M059J (cell line): ENCODE measurements around the gene TRANK1. TPM values are rescaled to one million over a fixed set of nuclear protein-coding genes. Genes with fewer than 3 reads are reported as not detected.
"Not testable (repeated sequence)": the region's sequence is repeated elsewhere in the genome, so short reads cannot be mapped to it uniquely, and the experiment has no call there.

ENCODE experiments used
- DNase-seq: peaks from one replicate; pipeline ENCODE4 v3.0.0-alpha.2; 2012; ENCODE audit warnings: low read depth
- total RNA-seq: library from RNA; depleted of rRNA; stranded (reverse); fragments of >200 nt; shearing (Covaris generic); gene quantifications from 2 replicates; pipeline ENCODE4 v1.2.3, GENCODE V29; 2014

TRANK1 gene
- total RNA-seq, 1 experiment from 2014 or later, result 41.8 TPM

DNA sequence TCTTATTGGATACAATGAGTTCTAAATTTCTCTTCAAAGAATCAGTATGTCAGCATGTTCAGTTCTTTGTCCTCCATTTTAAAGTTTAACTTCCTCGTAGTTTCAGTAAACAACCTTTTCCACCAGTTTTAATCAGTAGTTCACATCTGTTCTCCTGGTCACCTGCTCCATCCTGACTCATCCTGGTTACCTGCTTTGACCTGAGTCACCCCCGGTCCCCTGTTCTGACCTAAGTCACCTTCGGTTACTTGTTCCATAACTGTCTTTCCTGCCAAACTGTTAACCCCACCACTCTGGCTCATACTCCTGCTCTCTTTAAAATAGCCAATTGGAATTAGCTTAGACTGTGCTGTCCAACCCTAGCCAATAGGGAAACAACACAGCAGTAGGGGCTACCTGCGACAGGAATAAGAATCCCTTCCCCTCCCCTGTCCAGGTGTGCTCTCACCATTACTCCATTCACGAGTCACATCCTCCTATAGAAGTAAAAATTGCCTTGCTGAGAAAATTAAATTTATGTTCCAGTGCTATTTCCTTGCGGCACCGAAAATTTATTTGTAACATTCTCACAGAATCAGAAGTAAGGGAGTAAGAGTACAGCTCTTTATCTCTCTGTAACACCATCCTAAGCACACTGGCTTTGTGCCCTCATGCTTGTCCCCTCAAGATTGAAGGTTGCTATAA is 23.8 kb downstream of the TRANK1 start:
- no peak for DNase-seq

DNA sequence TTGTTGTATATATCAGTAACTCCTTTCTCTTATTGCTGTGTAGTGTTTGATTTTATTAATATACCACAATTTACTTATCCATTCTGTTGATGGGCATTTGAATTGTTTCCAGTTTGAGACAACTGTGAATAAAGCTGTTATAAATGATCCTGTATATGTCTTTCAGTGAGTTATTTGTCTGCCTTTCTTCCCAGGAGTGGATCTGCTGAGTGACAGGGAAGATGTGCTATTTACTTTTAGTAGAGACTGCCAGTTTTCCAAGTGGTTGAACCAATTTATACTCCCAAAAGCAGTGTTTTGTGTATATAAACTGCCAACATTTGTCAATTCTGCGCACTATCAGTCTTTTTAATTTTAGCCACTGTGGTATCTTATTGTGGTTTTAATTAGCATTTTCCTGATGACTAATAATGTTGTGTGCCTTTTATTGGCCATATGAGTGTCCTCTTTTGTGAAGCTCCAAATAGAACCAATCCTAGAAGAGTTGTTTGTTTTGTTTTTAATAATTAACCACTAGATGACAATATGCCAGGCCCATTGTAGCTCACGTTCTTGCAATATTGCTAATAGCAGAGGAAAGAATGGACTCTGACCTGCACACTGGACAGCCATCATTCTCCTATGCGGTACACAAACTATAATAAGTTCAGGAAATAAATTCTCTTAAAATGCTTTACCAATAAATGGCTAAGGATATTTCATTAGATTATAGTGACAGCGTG is 25.3 kb downstream of the TRANK1 start:
- peak; percentile 19 for DNase-seq

DNA sequence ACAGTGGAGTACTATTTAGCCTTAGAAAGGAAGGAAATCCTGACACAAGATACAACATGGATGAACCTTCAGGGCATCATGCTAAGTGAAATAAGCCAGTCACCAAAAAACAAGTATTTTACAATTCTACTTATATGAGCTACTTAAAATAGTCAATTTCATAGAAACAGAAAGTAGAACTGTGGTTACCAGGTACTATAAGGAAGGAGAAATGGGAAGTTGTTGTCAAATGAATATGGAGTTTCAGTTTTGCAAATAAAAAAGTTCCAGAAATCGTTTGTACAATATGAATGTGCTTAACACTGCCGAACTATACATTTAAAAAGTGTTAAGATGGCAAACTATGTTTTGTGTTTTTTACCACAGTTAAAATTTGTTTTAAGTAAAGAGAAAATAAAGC is 26.8 kb downstream of the TRANK1 start:
- DNase-seq, result no peak

DNA sequence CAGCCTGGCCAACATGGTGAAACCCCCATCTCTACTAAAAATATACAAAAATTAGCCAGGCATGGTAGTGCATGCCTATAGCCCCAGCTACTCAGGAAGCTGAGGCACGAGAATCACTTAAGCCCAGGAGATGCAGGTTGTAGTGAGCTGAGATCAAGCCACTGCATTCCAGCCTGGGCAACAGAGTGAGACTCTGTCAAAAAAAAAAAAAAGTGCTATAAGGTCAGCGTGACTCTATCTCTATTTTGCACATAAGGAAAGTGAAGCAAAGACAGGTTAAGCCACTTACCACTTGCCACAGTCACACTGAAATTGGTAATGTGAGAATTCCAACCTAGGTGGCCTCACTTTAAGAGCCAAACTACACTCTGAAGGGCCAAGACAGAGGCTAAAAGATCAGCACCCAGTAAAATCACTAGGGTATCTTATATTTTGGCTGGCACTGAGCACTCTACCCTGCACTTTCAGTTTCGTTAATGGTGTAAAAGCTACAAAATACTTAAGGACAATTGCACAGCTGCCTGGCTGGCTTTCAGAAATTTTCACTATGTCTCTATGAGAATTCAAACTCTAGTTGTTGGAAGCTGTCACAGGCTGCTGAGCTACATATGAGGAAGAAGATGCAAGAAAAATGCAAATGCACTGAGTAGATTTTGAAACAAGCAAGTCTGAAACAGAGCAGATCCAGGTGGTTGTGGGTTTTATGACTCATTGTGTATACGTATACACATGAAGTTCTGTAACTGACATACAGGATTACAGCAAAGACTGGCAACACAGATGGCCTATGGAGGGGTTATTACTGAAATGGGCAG is 32.7 kb downstream of the TRANK1 start:
- peak; percentile 72 for DNase-seq

DNA sequence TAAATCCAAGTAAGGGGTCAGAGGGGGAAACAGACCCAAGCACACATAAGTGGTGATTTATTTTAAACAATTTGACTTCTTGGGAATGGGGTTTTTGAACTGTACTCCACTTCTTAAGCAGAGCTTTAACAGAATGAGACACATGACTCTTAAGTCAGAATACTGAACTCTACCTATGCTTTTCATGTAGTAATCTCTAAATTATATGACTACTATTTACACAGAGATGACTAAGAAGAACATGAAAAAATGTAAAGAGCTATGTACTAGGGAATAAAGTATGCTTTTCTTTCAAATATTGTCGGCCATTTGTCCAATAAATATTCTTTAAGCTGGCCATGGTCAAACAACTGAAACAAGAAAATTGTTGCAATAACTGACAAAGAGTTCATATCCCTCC is 35.2 kb downstream of the TRANK1 start:
- no peak for DNase-seq

DNA sequence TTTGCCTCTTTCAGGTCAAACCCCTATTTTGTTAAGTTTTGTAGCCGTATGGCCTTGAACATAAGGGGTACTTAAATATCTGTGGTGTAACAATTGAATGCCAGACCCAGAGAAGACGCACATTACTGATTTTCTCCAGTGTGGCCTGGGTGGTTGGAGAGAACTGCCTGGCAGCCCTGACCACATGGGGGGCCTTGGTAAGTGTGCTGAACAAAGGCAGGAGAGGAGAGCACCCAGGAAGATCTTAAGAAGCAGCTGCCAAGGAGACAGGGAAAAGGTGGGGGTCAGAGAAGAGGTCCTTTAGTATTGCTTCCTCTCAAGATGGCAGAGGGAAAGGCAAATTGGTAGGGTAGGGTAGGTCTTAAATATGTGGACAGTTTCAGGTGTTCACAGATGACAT is 35.7 kb downstream of the TRANK1 start:
- no peak for DNase-seq

DNA sequence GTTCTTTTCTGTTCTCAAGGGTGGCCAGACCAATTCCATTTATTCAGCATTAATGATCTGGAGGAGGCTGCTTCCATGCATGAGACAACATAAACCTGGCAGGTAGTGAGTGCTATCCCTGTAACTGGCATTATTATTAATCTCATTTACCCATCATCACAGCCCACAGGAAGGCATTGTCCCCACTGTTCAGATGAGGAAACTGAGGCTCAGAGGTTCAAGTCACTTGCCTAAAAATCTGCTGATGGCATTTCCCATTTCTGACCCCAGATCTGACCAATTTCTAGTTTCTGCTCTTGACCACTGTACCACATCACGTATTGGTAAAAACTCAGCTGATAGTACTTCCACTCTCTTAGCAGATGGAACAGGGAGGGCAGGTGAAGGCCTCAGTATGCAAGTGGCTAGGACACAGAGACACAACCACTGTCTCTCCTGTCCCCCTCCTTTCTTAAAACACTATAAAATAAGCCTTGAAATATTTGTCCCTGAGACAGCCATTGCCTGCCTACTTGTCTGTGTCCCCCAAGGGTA is 36.1 kb downstream of the TRANK1 start:
- DNase-seq, result no peak

DNA sequence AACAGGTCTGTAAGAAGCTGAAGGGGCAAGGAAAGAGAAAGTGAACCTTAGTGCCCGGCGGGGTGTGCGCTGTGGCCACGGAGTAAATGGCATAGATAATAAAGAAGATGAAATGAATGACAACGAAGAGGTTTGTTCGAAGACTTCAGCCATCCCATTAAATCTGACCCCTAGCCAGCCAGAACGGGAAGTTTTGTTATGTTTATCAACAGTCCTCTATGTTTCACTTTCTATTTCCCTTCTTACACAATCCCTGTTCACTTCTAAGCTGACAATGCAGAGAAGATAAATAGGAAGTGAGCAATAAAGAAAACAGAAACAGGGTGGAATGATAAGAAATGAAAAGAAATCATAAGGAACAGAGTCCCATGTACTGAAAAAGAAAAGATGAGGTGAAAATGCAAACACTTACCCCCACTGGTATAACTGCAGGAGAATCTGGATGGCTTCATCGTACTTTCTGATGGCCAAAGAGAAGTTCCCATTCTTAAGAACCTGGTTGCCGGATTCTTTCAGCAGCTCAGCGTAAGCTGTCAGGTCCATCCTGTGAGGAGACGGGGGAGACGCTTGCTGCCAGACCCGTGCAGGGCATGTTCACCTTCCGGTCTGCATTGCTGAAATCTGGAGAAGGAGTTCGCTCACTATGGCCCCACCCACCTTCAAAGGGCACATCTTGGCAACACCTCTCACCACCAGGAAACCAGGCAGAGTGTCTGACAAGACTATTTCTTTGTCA is 36.8 kb downstream of the TRANK1 start:
- DNase-seq, result peak; percentile 79

DNA sequence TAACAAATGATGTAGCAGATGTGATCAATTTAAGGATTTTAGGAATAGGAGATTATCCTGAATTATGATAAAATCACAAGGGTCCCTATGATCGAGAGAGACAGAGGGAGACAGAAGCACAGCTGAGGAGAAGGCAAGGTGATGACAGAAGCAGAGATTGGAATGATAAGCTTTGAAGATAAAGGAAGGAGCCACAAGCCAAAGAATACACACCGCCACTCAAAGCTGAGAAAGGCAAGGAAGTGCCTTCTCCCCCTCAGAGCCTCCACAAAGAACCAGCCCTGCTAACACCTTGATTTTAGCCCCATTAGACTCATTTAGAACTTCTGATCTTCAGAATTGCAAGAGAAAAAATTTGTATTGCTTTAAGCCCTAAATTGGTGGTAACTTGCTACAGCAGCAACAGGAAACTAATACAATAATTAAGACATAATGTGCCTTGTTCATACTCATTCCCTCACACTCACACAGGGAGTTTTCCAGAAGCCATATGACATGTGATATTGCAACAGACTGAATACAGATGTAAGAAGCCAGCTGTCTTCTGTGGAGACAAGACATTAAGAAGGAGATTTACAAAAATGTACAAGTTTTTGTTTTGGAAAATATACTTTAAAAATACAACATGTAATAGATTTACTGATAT is 38.2 kb downstream of the TRANK1 start:
- DNase-seq, result peak; percentile 6

DNA sequence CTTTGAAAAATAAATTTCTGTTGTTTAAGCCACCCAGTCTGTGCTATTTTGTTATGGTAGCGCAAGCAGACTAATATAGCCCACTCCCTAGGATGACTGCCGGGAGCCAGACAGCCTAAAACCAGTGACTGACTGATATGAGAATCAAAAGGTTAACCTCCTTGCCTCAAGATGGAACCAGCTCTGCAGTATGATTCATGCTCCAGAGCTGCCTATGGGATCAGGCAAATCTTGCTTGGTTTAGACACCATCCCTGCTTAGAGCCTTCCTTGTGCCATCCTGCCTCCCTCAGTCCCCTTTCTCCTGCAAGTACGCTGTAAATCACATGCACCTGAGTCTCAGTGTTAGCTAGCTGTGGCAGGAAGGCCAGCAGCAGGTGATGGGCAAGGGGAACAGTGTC is 39.3 kb downstream of the TRANK1 start:
- DNase-seq, result peak; percentile 20

DNA sequence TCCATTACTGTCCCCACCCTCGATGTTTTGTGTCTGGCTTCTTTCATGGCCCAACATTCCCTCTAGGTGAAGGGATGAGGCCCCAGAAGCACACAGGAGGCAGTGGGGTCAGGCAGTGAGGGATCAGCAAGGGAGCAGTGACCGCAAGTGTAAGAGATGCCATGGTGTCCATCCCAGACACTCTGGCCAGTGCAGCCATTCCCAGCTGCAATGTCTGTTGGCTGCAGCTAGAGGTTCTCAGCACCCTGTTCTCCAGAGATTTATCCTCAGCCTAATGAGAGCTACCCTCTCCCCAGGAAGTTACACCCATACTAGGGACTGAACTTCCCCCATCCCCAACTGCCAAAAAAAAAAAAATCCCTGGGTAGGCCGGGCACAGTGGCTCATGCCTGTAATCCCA is 40.2 kb downstream of the TRANK1 start:
- DNase-seq, result peak; percentile 34

DNA sequence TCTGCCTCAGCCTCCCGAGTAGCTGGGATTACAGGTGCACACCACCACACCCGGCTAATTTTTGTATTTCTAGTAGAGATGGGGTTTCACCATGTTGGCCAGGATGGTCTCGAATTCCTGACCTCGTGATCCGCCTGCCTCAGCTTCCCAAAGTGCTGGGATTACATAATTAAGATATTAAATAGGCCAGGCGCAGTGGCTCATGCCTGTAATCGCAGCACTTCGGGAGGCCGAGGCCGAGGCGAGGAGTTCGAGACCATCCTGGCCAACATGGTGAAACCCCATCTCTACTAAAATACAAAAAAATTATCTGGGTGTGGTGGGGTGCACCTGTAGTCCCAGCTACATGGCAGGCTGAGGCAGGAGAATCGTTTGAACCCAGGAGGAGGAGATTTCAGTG is 40.8 kb downstream of the TRANK1 start:
- DNase-seq, result not testable (repeated sequence)

DNA sequence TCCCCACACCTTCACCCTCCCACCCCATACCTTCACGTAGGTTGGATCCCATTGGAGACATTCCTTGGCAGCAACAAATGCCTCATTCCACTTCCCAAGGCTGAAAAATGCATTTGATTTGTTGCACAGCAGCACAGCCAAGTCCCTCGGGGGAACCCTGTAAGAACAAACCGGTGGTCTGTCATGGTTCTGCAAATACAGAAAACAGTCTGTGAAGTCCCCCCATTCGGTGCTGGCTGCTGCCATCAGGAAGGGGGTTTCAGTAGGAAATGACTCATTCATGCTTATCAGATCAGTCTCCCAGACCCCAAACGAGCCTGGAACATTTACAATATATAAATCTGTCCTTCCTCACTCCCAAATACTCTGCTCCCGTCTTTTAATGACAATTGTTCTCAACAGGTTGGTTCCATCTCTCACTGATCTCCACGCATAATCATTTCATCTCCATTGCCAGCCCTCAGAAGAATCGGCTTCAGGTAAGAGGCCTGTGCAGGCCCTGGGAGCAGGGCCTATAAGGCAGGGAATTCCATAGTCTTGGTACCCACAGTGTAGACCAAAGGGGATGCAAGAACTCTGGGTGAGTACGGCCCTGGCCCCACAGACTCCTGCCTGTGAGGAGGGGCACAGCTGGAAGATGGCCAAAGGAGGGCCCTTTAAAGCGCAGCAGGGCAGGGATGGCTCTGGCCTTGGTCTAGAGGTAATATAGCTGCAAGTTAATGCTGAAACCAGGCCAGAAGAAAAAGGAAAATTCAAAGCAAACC is 41.6 kb downstream of the TRANK1 start:
- no peak for DNase-seq

DNA sequence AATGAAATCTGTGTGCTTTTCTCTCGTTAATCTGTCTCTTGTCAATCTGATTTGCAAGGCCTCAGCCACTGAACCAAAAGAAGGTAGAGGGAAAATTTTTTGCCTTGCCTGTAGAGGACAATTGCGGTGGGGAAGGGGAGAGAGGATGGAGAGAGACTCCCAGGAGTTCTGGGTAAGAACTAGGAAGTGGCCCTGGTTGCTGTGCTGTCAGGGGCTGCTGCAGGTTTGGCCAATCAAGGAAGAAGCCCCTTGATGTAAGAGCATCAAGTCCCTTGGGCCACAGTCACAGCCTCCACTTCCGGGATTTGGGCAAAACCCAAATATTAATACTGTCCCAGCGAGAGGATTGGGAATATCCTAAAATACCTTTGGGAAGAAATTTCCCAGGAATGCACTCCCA is 43.3 kb downstream of the TRANK1 start:
- DNase-seq, result no peak

DNA sequence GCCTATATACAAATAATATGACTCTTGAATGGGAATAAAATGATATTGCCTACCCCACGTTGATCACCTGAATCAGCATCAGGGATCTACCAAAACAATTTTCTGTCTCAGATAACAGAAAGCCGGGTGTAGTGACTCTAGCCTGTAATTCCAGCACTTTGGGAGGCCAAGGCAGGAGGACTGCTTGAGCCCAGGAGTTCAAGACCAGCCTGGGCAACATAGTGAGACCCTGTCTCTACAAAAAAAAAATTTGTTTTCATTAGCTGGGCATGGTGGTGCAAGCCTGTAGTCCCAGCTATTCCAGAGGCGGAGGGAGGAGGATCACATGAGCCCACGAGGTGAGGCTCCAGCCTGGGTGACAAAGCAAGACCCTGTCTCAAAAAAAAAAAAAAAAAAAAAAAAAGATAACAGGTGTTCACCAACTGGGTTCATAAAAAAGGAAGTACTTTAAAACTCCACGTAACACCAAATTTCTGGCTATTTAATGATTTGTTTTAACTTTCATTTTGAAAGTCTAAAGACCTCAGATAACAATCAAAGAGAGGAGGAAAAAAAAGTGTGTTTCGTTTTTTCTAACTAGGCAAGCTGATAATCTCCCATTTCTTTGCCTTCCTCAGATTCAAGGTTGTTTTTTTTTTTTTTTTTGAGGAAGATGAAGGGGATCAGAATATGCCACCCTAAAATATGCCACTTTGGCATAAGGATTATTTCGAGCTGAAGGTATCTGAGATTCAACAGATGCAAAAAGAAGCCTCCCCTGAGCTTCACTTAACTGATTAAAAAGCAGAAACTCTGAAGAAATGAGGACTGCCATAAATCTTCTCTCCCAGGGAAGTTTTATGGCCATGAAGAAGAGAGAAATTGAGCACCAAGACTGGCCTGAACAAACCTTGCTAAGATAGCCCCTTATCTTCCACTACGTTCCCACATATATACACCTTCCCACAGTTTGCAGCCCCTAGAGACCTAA is 44.1 kb downstream of the TRANK1 start:
- DNase-seq, result no peak

DNA sequence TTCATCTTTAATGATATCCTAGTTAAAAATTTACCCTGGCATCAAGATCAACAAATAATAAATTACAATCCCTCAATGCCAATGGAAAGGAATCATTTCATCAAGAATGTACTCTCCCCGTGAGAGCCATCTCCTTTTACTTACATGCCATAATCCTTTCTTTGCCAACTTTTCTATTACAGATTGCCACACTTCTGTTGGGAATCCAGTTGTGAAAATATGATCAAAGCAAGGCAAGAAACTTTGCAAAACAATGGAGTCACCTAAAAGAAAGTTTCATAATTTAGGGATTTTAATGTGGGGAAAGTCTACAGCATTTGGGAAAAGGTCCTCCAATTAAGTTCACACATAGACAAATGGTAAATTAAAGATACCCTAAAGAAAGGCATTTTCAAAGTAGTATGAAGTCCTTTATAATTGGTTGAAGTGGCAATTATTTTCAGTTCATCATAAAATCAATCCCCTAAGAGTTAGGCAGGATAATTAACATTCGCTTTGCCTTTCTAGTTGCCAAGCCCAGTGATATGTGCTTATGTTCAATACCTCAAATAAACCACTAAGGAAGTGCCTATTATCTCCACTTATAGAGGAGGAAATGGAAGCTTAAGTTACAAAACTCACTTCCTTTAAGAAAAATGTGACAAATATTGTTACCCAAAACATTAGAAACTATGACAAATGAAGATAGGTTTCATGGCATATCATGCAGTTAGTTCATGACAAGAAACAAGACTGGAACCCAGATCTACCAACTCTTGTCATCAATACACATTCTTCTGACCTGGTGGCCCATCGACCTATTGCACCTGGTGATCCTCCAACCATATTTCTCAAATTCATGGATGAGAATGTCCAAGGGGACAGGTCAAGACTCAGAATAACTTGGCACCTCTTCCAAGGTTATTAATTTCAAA is 49.1 kb downstream of the TRANK1 start:
- no peak for DNase-seq

DNA sequence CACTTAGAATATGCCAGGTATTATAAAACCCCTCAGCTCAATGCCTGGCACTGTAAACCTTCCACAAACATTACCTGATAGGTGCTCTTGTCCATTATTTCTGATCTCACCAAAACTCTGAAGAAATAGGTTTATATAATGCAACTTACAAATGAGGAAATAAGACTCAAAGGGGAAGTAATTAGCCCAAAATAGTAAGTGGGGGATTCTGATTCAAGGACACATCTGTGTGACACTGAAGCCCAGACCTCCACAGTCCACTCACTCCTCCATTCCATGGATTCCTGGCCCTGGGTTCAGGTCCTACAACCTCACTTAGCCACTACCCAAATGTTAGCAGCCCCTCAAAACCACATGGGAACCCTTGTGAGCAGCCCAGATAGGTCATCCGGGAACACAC is 49.9 kb downstream of the TRANK1 start:
- no peak for DNase-seq

DNA sequence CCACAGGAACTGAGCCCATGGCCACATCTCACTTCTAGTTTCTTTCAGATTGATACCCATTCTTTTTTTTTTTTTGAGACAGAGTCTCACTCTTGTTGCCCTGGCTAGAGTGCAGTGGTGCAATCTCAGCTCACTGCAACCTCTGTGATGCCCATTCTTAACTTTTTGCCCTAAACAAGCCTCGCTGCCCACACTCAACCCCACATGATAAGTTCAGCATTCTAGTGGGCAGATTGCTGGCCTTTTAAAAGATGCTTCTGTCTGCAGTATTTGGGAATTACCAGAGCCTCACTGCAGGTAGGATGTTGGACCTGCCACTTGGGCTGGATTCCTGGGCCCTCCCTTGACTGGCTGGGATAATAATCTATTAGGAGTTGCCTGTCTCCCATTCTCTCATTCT is 51.0 kb downstream of the TRANK1 start:
- DNase-seq, result no peak
